ENCODE results near the gene SLC4A2.
A peak's percentile ranks its signal among the peaks of the same experiment; 100 is the strongest.

Gene SLC4A2

DNA sequence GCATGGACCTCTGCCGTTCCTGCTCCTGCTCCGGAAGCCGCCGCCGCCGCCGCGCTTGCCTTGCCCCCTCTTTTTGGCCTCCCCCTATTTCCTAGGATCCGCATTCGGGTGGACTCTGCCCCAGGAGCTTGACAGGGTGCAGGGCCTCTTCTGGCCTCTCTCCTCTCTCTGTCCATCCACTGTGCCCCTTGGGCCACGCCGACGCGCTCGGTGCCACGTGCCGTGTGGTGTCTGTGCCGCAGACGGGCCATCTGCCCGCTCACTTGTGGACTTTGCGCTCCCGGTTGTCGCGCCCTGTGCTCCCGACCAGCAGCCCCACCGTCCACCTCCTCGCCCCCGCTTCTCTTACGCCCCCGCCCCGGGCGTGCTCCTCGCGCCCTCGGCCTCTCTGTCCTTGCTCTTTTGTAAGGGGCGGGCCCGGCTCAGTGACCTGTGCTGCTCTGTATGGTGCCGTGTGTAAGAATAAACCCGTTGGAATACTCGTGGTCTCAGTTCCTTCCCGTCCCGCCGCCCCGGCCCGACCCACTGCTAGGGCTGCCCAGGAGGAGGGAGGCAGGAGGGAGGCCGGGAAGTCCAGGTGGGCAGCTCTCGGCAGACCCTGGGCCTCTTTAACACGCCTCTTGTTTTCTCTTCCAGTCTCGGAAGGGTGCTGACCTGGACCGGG, 63.9 kb downstream of the SLC4A2 start:
- H3K9me3 ChIP-seq (ENCODE audit: insufficient read depth, low read depth, low read length) = no peaks in the 10 kb centered on the region
- H3F3A ChIP-seq (ENCODE audit: low read depth) = no peaks in the 10 kb centered on the region
- H3K36me3 ChIP-seq (ENCODE audit: insufficient read depth, low read length) = peaks cover 38% of the 10 kb centered on the region; the same call in 1 of the 2 replicates
- no peaks in the 10 kb centered on the region for H3K27me3 ChIP-seq (ENCODE audit: insufficient read depth, low read length, poor library complexity, severe bottlenecking)
- no peaks in the 10 kb centered on the region for H3K79me2 ChIP-seq (ENCODE audit: insufficient read depth, low read length)
- H4K20me1 ChIP-seq (ENCODE audit: insufficient read depth, low read length, poor library complexity, severe bottlenecking) = no peaks in the 10 kb centered on the region
- no peak for TF ChIP-seq EZH2phosphoT487 (IDR thresholded peaks at IDR 0.05; ENCODE audit: borderline replicate concordance)
- TF ChIP-seq, protein P1, sequence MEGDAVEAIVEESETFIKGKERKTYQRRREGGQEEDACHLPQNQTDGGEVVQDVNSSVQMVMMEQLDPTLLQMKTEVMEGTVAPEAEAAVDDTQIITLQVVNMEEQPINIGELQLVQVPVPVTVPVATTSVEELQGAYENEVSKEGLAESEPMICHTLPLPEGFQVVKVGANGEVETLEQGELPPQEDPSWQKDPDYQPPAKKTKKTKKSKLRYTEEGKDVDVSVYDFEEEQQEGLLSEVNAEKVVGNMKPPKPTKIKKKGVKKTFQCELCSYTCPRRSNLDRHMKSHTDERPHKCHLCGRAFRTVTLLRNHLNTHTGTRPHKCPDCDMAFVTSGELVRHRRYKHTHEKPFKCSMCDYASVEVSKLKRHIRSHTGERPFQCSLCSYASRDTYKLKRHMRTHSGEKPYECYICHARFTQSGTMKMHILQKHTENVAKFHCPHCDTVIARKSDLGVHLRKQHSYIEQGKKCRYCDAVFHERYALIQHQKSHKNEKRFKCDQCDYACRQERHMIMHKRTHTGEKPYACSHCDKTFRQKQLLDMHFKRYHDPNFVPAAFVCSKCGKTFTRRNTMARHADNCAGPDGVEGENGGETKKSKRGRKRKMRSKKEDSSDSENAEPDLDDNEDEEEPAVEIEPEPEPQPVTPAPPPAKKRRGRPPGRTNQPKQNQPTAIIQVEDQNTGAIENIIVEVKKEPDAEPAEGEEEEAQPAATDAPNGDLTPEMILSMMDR (conservative IDR thresholded peaks at IDR 0.05; ENCODE audit: low read length) = no peak
- H3K4me1 ChIP-seq (ENCODE audit: insufficient read depth, low read length, poor library complexity, severe bottlenecking) = no peaks in the 10 kb centered on the region
- no peak overlapping the region for H2AFZ ChIP-seq (ENCODE audit: low read length)
- no peak overlapping the region for H3K4me3 ChIP-seq (ENCODE audit: low read length, poor library complexity, severe bottlenecking)
- H3K9ac ChIP-seq (ENCODE audit: low read depth, low read length, poor library complexity, severe bottlenecking) = no peak overlapping the region
- H3K4me2 ChIP-seq (ENCODE audit: low read depth, low read length, poor library complexity, severe bottlenecking) = no peak overlapping the region
- H3K9me2 ChIP-seq (replicated peaks; ENCODE audit: low read depth, low read length) = no peaks in the 10 kb centered on the region

DNA sequence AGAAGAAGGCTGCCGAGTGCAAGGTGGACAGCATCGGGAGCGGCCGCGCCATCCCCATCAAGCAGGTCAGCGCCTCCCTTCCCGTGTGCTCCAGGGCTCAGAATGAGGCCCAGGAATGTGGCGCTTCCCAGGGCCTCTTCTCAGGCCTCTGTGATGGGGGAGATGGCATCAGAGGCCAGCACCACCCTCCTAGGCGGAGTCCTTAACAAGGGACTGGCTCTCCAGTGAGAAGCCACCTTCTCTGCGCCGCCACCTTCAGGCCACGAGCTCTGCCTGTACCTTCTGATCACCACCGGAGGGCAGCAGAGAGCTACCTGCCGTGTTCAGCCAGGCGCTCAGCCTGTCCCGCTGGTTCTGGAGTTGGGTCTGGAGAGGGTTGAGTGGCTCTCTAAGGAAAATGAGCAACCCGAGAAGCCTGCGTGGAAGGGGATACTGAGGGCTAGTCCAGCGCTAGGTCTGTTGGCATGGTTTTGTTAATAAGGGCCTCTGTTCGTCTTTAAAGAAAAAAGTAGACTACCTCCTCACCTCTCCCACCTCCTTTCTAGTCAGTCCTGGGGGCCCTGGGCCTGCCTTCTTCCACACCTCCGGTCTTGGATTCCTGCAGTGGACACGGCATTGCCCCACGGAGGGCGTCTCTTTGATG, 64.6 kb downstream of the SLC4A2 start:
- Histone ChIP-seq H4K20me1 (ENCODE audit: insufficient read depth, low read length, poor library complexity, severe bottlenecking) (no peaks in the 10 kb centered on the region), H3F3A (ENCODE audit: low read depth) (no peaks in the 10 kb centered on the region), H3K9me3 (ENCODE audit: insufficient read depth, low read depth, low read length) (no peaks in the 10 kb centered on the region), H3K79me2 (ENCODE audit: insufficient read depth, low read length) (no peaks in the 10 kb centered on the region), H3K9ac (ENCODE audit: low read depth, low read length, poor library complexity, severe bottlenecking) (no peak overlapping the region), H3K4me3 (ENCODE audit: low read length, poor library complexity, severe bottlenecking) (no peak overlapping the region), H2AFZ (ENCODE audit: low read length) (no peak overlapping the region), H3K27me3 (ENCODE audit: insufficient read depth, low read length, poor library complexity, severe bottlenecking) (no peaks in the 10 kb centered on the region), H3K4me1 (ENCODE audit: insufficient read depth, low read length, poor library complexity, severe bottlenecking) (no peaks in the 10 kb centered on the region), H3K36me3 (ENCODE audit: insufficient read depth, low read length) (peaks cover 32% of the 10 kb centered on the region; the same call in 1 of the 2 replicates), H3K4me2 (ENCODE audit: low read depth, low read length, poor library complexity, severe bottlenecking) (no peak overlapping the region), H3K9me2 (replicated peaks; ENCODE audit: low read depth, low read length) (no peaks in the 10 kb centered on the region)
- TF ChIP-seq, protein P1 (conservative IDR thresholded peaks at IDR 0.05; ENCODE audit: low read length) = peak; percentile 100
- no peak for TF ChIP-seq EZH2phosphoT487 (IDR thresholded peaks at IDR 0.05; ENCODE audit: borderline replicate concordance)

DNA sequence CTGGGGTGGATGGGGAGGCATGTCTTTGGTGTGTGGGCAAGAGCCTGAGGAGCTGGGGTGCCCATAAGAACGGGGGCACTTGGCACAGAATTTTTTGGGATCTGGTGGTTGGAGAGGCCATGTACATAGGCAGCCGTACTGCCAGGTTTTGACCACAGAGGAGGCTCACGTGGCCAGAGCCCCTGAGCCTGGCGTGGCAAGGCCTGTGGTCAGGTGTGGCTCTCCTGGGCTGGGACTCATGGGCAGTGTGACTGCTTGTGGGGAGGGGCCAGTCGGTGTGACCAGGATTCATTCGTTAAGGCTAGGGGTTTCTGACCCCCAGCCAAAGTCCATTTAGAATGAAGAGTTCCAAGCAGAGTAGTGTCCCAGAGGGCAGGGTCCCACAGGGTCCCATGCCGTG, 65.1 kb downstream of the SLC4A2 start:
- Histone ChIP-seq H3K36me3 (ENCODE audit: insufficient read depth, low read length) (peaks cover 26% of the 10 kb centered on the region; the same call in 1 of the 2 replicates), H3K4me1 (ENCODE audit: insufficient read depth, low read length, poor library complexity, severe bottlenecking) (no peaks in the 10 kb centered on the region), H3K9ac (ENCODE audit: low read depth, low read length, poor library complexity, severe bottlenecking) (no peak overlapping the region), H2AFZ (ENCODE audit: low read length) (no peak overlapping the region), H3K4me3 (ENCODE audit: low read length, poor library complexity, severe bottlenecking) (no peak overlapping the region), H4K20me1 (ENCODE audit: insufficient read depth, low read length, poor library complexity, severe bottlenecking) (no peaks in the 10 kb centered on the region), H3K9me2 (replicated peaks; ENCODE audit: low read depth, low read length) (no peaks in the 10 kb centered on the region), H3K4me2 (ENCODE audit: low read depth, low read length, poor library complexity, severe bottlenecking) (no peak overlapping the region), H3K79me2 (ENCODE audit: insufficient read depth, low read length) (no peaks in the 10 kb centered on the region), H3K27me3 (ENCODE audit: insufficient read depth, low read length, poor library complexity, severe bottlenecking) (no peaks in the 10 kb centered on the region), H3K9me3 (ENCODE audit: insufficient read depth, low read depth, low read length) (no peaks in the 10 kb centered on the region), H3F3A (ENCODE audit: low read depth) (no peaks in the 10 kb centered on the region)
- TF ChIP-seq, protein P1 (conservative IDR thresholded peaks at IDR 0.05; ENCODE audit: low read length) = no peak
- TF ChIP-seq EZH2phosphoT487 (IDR thresholded peaks at IDR 0.05; ENCODE audit: borderline replicate concordance) = no peak

All from Loucy (cell line).